Effector CD8-positive, alpha-beta T cell (primary cell): ENCODE results near the gene PATZ1.
"Not testable (repeated sequence)": the region's sequence is repeated elsewhere in the genome, so short reads cannot be mapped to it uniquely, and the experiment has no call there.

ENCODE experiments used
- DNase-seq: peaks from one replicate; lab custom pipeline; 2025; lab: John Stamatoyannopoulos, UW

Gene PATZ1

DNA sequence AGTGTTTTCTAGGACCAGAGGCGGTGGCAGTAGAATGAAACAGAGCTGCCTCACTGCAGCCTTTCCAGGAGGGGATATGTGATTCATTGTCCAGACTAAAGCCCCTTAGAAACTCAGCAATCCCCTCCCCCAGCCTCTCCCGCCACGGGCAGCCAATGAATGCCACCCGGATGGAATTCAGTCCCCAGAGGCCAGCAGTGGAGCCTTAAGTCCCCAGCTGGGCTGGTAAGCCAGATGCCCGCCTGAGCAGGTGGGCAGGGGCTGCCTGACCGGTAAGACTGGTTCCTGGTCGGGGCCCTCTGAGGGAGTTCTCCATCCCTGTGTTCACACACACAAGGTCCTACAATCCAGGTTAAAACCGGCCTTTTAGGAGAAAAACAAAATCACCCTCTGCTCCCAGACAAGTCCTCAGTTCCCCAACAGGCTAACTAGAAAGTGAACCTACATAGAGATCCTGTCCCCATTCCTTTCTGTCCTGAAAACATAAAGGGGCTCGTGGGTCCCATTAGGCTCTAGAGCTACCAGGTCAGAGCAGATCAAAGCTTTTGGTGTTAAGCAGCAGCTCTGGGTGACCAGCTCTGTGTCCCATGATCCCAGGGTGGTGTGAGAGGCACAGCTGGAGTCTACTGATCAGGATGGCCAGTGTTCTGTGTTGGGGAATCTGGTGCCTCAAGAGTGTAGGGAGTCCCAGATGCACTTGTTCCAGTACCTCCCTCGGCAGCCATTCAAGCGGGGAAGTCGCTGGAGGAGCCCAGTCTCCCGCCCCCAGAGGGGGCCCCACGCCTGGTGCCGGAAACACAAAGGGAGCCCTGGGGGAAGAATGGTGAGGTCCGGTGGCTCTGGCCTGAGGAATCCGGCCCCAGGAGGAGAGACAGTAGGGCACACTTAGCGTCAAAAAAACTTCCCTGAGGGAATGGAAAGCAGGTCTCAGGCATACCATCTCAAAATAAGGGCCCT, 2.6 kb downstream of the PATZ1 start:
- no peak for DNase-seq

DNA sequence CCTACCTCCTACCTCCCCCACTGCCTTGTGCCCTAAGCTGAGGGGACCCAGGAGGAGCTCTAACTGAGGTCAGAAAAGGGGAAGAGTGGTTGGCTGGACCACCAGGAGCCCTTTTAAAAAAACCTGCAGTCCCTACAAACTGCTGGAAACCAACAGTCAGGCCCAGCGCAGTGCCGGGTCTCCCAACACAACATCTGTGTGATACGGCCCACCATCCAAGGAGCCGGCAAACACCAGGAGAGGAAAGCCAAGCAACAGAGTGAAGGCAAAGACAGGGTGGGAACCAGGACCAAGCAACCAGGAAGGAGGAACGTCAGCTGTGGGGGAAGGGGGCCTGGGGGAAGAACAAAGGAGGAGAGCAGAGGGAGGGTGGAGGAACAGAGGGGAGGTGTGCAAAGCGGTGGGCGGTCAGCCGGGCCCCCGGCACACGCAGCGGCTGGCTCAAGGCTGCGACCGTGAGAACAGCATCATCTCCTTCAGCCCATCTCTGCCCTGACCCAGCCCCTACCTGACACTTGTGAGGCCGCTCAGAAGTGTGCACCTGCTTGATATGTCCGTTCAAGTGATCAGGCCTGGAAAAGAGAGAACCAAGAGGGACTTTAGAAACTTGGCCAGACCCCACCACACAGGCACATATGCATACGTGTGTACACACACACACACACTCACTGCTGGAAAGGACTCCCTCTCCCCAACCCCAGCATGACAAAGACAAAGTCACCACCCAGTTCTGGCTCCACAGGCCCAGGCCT, 3.6 kb downstream of the PATZ1 start:
- DNase-seq, result no peak

DNA sequence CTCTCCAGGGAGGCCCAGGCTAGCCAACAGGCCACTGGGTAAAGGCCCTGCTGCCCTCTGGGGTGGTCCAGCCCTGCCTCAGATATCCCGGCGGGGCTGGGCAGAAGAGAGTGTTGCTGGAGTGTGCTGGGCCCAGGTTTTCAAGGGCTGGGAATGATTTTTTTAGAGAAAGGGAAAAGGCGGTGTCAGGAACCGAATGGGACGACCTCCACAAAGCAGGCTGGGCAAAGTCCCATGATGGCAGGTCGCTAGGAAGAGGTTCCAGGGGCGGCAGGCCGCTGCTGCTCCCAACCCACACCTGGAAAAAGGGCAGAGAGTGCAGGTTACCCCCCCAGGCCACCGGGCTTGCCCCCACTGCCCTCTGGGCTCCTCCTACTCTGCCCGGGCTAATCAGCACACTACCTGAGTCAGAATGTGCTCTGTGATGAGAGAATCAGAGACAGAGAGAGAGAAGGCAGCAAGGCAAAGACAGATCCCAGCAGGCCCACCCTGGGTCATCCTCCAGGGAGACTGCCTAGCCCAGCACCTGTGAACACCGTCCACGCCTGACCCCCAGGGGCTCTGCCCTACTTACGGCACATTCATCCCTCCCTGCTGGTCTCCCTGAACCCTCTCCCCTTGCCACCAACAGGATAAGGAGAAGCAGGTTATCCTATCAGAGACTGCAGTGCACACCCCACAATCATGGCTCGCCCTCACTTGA, 4.6 kb downstream of the PATZ1 start:
- no peak for DNase-seq

- DNase-seq, result no peak
Observed at GRCh38 chr22:31340765-31341247, 5.3 kb downstream of the PATZ1 start.

GRCh38 chr22:31340360-31340759, 5.8 kb downstream of the PATZ1 start:
- no peak for DNase-seq

DNA sequence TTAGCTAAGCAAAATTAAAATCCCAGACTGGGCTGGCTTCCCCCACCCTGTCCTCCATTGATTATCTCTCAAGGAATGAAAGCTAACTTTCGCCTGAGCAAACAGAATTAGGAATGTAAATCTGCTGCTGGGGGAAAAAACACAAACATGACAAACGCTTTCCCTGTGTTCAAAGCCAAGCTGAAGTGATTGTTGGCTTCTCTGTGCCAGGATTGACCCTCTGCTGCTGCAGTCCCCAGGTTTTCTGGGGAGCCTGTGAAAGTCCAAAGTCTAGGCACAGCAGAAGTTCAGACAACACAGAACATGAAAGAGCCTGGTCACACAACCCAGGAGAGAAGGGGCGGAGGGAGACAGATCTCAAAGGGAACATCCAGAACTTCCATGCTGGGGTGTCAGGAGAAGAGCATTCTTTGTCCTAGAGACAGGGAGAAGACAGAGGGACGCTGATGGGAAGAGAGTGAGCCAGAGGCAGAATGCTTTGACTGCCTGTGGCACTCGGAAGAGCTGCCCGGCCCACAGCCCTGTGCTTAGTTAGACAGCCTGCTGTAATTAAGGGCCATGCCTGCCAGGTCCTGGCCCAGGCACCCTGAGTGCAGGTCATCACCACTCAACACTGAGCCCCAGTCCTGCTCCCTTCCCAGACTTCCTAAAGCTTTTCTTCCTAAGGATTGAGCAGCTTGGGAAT, 6.9 kb downstream of the PATZ1 start:
- DNase-seq, result no peak

- no peak for DNase-seq
Observed at GRCh38 chr22:31337178-31337577, 9.0 kb downstream of the PATZ1 start.

DNA sequence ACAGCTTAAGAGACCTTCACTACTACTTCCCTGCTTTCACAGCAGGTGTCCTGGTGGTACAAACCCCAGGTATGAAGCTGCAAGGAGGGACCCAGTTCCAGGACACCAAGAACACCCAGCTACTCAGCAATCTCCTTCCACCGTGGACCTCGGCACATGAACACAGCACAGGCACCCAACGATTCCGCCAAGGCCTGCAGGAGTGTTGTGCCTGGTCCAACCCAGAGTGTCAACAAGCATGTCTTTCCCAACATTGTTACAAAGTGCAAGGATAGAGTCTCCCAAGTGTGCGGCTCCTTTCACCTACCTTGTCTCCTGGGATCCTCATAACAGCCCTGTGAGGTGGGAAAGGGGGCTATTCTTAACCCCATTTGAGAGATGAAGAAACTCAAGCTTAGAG, 11.8 kb downstream of the PATZ1 start:
- DNase-seq, result no peak

DNA sequence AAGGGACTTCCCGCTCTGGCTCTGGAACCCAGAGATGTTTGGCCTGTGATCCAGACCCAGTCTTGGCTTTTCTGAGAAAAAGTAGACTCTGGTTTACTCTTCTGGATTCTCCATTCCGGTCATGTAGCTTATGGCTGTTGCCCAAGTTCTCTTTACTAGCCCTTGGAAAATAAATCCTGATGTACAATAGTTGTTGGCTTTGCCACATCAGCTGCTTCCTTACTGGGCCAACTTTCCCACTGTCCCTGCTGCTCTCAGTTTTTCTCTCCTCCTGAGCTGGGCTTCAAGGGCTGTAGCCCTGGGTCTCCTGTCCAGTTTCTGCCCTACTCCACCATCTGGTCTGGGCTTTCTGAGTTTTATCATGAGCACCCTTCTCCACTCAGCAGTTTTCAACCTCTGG, 12.5 kb downstream of the PATZ1 start:
- no peak for DNase-seq

GRCh38 chr22:31332886-31333285, 13.3 kb downstream of the PATZ1 start:
- no peak for DNase-seq

- no peak for DNase-seq
Observed at GRCh38 chr22:31332010-31332409, 14.1 kb downstream of the PATZ1 start.

DNA sequence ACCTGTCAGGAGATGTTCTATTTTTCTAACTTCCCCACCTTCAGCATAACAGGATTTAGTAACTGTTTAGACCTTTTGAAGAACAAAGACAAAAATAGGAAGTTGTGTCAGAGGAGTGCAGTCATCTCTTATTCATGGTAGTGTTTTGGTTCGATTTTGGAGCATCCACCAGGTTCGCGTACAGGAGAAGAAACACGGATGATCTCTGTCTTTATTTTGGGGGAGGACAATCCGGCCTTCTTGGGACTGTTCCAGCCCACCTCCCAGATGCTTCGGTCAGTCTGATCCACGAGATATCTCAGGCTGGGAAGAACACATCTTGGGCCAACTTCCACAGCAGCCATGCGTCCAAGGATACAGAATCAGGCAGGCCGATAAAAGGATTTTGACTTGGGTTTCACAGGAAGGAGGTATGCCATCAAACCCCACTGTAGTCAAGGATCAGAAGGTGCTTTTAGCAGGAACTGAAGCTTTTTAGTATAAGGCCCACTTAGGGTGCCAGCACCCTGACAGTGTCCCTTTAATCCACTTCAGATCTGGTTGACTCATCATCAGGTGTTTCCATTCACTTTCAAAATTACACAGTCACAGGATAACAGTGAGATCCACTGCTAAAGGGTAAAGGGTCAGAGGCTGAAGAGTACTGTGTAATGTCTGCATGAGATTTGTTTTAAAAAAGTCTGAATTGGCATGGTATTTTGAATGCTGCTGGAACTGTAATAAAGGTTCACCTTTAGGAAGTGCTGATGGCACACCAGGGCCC, 16.5 kb downstream of the PATZ1 start:
- DNase-seq, result no peak

DNA sequence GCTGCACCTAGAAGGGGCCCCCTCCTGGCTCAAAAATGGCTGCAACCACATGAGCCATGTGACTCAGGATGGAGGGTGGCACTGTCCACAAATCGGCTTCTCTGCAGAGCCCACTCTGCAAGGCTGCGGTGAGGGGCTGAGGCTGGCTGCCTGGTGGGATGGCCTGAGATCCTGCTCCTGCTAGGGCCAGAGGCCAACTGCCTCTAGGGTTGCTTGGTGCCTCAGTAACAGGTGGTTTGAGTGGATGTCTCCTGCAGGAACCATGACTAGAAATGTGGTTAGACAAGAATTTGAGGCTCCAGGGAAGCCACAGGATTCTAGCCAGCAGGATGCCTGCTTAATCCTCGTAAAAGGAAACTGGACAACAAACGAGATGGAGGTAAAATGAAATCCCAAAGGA, 17.1 kb downstream of the PATZ1 start:
- no peak for DNase-seq

DNA sequence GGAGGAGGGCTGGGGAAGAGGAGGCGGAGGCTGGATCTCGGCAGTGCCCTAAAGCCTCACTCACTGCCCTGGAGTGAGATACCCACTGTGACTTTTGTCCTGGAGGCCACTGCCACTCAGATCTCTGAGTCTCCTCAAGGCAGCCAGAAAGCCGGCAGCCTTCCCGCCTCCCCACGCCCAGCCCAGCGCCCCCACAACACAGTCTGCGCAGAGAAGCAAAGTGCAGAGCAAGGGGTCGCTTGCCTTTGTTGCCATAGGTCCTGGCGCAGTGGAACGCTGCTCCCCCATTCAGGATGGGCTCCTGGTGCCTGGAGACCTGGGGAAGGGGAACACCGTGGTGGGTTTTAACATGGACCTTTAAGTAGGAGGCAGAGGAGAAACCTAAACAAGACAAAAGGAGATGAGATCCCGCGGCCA, 17.6 kb downstream of the PATZ1 start:
- no peak for DNase-seq

DNA sequence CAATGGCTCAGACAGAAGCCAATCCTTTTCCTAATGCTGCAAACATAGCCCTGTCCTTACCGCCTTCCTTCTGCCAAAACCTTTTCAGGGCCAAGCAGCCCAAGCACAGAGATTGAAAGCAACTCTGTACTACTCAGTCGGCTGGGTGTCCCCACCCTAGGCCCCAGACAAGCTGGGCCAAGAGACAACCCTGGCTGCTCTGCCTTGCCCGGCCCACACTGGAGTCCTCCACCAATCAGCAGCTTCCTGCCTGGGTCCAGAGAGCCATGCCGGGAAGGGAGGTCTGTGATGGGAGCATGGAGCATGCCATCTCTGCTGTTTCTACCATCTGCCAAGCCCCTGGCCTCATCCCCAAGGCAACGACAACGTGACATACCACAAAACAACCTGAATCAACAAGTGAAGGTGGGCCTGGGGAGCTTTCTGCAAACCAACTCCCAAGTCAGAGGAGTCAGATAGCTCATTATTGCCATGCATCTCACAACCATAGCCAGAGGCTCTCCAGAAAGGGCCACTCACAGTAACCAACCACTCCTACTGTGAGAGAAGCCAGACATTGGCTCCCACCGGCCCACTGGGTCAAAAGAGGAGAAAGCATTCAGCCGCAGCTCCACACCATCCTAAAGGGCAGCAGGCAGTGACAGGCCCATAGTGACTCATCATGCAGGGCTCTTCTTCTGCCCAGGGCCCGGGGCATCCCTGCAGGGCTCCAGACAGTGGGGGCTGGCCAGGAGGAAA, 18.2 kb downstream of the PATZ1 start:
- no peak for DNase-seq

- no peak for DNase-seq
Observed at GRCh38 chr22:31326877-31327276, 19.3 kb downstream of the PATZ1 start.

DNA sequence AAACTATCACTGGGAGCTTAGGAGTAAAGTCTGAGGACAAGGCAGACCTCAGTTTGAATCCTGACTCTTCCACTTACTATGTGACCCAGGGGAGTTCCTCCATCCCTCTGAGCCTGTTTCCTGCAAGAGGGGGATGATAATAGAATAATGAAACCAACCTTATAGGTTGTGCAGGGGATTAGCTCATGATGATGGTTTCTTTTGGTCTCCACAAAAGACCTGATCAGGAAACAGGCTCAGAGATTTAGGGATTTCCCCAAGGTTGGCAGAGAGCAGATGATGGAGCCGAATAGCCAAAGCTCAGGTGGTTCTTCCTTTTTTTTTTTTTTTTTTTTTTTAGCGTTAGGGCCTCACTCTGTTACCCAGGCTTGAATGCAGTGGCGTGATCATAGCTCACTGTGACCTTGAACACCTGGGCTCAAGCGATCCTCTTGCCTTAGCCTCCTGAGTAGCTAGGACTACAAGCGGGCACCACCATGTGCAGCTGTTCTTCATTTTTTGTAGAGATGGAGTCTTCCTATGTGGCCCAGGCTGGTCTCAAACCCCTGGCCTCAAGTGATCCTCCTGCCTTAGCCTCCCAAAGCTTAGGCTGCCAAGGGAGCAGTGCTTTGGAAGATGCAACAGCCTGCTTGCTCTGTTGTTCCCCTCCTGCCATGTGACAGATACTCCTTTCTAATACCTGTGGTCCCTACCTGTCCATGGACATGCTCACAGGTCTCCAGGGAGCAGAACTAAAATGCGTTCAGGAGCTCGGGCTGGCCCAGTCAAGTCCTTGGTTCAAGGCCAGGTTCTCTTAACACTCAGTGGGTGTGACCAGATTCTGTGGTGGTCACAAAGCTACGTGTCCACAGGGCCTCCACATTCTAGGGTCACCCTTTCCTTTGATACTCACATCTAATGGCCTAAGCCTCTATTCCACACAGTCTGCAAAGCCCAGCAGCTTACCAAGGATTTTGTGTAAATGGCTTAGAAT, 22.3 kb downstream of the PATZ1 start:
- DNase-seq, result no peak

- no peak for DNase-seq
Observed at GRCh38 chr22:31321421-31321820, 24.7 kb downstream of the PATZ1 start.

GRCh38 chr22:31314220-31314619, 31.9 kb downstream of the PATZ1 start:
- DNase-seq, result not testable (repeated sequence)
